Stimulated activated CD8-positive, alpha-beta memory T cell treated with anti-CD3 and anti-CD28 coated beads, Interleukin-7, amount 100 ng/mL, for 24 hours (primary cell): ENCODE results near the gene CIAO3.

Source experiments
- DNase-seq: peaks from one replicate; pipeline ENCODE4 v3.0.0-alpha.2; 2020; ENCODE audit warnings: low read depth

Gene CIAO3

GRCh38 chr16:709566-710499 is 31.0 kb downstream of the CIAO3 start:
- no peak for DNase-seq

DNA sequence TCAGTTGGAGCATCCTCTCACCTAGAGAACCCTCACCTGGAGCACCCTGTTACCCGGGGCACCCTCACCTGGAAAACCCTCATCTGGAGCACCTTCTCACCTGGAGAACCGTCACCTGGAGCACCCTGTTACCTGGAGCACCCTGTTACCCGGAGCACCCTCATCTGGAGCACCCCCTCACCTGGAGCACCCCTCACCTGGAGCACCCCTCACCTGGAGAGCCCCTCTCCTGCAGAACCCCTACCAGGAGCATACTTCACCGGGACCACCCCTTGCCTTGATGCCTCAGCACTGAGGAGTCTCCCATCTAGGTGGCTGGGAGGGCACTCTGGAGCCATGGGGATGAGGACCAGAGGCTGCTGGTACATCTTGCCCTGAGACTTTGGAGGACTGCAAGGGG is 31.8 kb downstream of the CIAO3 start:
- no peak for DNase-seq

GRCh38 chr16:708019-708418 is 32.8 kb downstream of the CIAO3 start:
- no peak for DNase-seq

GRCh38 chr16:707062-707538 is 33.7 kb downstream of the CIAO3 start:
- DNase-seq: no peak

DNA sequence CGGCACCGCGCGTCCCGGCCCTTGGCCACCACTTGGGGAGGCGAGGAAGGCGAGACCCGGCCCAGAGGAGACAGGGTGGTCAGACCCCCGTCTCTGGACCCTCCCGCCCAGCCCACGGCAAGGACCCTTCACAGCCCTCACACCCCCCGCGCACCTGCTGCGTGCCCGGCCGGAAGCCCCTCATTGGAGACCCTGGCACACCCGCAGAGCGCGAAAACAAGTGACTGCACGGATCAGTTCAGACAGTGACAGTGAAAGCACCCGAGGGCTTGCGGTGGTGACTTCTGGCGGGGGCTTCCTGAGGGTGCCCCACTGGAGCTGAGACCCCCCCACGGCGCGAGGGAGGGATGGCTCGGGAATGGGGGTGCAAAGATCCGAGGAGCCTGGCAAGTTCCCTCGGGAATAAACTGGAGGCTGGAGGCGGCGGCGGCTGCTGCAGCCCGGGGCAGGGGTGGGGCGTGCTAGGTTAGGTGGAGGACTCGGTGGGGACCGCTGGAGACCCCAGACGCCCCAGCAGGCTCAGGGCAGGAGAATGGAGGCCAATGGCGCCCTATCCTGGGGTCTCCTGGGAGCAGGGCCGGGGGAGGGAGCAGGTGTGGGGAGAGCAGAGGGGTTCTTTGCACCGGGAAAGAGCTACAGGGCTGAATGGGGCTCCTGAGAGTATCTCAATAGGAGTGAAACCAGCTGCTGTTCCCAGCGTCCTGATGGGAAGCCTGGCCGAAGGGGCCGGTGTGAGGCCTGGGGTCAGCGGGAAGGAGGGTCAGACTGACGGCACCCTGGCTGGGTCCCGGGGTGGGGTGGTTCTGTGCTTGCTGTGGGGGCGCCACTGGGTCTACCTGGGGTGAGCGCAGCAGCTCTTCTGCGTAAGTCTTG is 34.4 kb downstream of the CIAO3 start:
- no peak for DNase-seq

GRCh38 chr16:705431-706188 is 35.2 kb downstream of the CIAO3 start, which contains the start of gene FBXL16:
Gene FBXL16, minus strand, starts transcription at chr16:705801. Its CDS starts 8,396 bp downstream, at chr16:697405.
- no peak for DNase-seq

GRCh38 chr16:704552-705380 is 36.0 kb downstream of the CIAO3 start:
- DNase-seq: no peak

DNA sequence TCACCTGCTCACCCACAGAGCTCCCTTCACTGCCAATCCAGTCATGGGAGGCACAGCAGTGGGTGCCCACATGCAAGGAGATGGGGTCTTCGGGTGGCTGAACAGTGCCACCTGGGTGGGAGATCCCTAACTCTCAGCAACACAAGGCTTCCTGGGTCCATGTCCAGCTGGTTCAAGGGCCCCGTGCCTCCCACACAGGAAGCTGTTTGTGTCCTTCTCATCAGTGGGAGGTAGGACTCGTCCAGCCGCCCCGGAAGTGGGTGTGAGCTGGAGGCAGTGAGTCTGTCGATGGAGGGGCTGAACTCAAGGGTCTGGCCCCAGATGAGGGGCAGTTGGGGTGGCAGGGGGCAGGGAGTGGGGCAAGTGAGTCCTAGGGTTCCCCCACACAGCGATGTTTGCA is 36.8 kb downstream of the CIAO3 start:
- DNase-seq: no peak

GRCh38 chr16:703406-703805 is 37.4 kb downstream of the CIAO3 start:
- no peak for DNase-seq

- no peak for DNase-seq
Measured at GRCh38 chr16:702341-702740, 38.5 kb downstream of the CIAO3 start.

GRCh38 chr16:700684-701584 is 39.9 kb downstream of the CIAO3 start:
- DNase-seq: no peak

DNA sequence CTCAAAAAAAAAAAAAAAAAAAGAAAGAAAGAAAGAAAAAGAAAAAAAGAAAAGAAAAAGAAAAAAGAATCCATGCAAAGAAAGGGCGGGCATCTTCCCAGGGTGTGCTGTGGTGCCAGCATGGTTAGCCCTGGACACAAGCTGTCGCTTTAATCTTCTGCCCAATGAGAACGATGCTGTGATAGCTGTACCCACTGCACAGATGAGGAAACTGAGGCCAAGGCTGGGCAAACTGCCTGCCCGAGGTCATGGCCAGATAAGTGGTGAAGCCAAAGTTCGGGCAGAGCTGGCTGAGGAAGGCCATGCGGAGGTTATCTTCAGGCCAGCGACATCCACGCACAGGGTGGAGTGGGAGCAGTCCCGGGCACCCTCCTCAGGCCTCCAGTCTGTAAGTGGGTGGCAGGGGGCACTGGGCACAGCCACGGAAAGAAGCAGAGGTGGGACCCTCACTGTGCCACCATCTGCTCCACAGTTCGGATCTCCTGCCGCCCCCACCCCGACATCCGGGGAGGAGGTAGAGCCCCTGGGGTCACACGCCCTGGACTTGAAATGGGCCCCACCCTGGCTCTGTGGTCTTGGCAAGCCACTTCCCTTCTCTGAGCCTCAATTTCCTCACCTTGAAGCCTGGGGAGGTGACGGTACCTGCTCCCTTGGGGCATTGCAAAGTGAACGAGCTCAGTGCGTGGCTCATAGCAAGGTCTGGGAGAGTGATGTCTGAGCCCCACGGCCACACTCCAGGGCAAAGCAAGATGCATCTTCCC is 41.7 kb downstream of the CIAO3 start:
- no peak for DNase-seq

- peak; percentile 38 for DNase-seq
Measured at GRCh38 chr16:695355-696089, 45.3 kb downstream of the CIAO3 start.

- DNase-seq: no peak
Measured at GRCh38 chr16:694863-695354, 45.9 kb downstream of the CIAO3 start.

- DNase-seq: no peak
Measured at GRCh38 chr16:694187-694862, 46.5 kb downstream of the CIAO3 start.

DNA sequence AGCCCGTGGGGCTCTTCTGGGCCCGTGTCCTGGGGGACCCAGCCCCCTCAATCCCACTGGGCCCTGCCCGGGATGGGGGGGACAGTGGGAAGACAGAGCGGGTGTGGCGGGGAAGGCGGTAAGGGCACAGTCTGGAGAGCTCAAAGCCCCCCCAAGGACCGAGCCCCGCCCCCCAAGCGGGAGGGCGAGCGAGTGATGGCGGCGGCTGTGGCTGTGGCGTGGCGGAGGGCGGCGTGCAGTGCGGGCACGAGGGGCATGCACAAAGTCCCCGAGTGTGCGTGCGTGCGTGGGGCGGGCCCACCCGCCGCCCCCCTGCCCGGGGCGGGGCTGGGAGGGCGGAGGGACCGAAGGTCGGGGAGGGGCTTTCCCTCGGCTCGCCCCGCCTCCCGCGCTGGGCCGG is 47.0 kb downstream of the CIAO3 start:
- DNase-seq: no peak

- DNase-seq: no peak
Measured at GRCh38 chr16:693364-693763, 47.4 kb downstream of the CIAO3 start.
